PFSK-1 (cell line): ENCODE measurements around the gene CTBP1.

ENCODE experiments used
- FOXP2 ChIP-seq: optimal IDR thresholded peaks from 2 replicates; pipeline ENCODE3; 2011; ENCODE audit warnings: borderline replicate concordance, control low read depth, inconsistent platforms; ENCODE audit not compliant: insufficient read depth; ENCODE audit errors: extremely low read length, extremely low read depth
- POLR2AphosphoS5 ChIP-seq: IDR thresholded peaks from 2 replicates; pipeline ENCODE4 v1.6.1; 2012; ENCODE audit warnings: low read depth, mild to moderate bottlenecking, control low read depth, low read length, moderate library complexity

DNA sequence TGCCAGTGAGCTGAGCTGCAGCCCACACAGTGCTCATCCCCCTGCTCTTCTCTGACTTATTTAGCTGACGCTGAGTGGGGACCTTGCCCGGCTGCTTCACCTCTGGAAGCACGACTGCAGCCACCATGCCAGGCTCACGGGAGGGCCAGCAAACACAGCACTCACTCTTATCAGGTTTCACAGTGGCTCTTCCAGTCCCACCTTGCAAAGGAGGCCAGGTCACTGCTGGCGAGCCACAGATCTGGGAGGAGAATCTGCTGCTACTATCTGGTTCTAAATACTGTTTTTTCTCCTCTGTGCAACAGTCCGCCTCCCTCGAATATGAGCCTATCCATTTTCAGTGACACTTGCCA is 69.9 kb downstream of the CTBP1 start:
- TF ChIP-seq POLR2AphosphoS5 (no peak), FOXP2 (no peak)
